ENCODE results near the gene AHSA1. TPM values are rescaled to one million over a fixed set of nuclear protein-coding genes. Genes with fewer than 3 reads are reported as not detected.

AHSA1 gene
- total RNA-seq, 1 experiment from 2014 or later = 190 TPM

- Histone ChIP-seq H3K4me1 (ENCODE audit: insufficient read depth, low read length) (no peaks in the 10 kb centered on the region; the same call in 1 of the 2 replicates), H2BK120ac (ENCODE audit: low read depth, low read length, poor library complexity, severe bottlenecking) (no peak overlapping the region), H3K79me1 (ENCODE audit: insufficient read depth, low read depth, low read length, poor library complexity, severe bottlenecking) (no peaks in the 10 kb centered on the region), H3K23ac (ENCODE audit: insufficient read length, low read depth, low read length) (no peak overlapping the region), H4K20me1 (ENCODE audit: control insufficient read depth, insufficient read depth, insufficient read length) (no peaks in the 10 kb centered on the region), H3K18ac (ENCODE audit: insufficient read length, low read depth, low read length) (no peak overlapping the region), H3K4me2 (ENCODE audit: insufficient read depth, insufficient read length, low read length) (no peak overlapping the region), H3K23me2 (ENCODE audit: insufficient read length, low read depth, low read length, poor library complexity, severe bottlenecking) (no peaks in the 10 kb centered on the region), H3K9ac (ENCODE audit: extremely low read depth, insufficient read length, low read length) (no peak overlapping the region), H4K8ac (replicated peaks; ENCODE audit: insufficient read length, low read depth, low read length) (no peak overlapping the region), H2BK15ac (ENCODE audit: low read depth, low read length) (no peak overlapping the region), H2BK20ac (ENCODE audit: low read depth, low read length, poor library complexity, severe bottlenecking) (no peak overlapping the region), H3K4ac (ENCODE audit: low read depth, low read length) (no peak overlapping the region), H2BK5ac (ENCODE audit: insufficient read length, low read length) (no peak overlapping the region), H3K27me3 (ENCODE audit: insufficient read depth, low read length) (no peaks in the 10 kb centered on the region), H3K14ac (ENCODE audit: insufficient read depth, low read length) (no peak overlapping the region), H3K9me3 (ENCODE audit: control insufficient read depth, low read depth, low read length) (no peaks in the 10 kb centered on the region), H3K79me2 (ENCODE audit: insufficient read depth, low read length) (no peaks in the 10 kb centered on the region), H2AK5ac (ENCODE audit: insufficient read length, low read length) (no peak overlapping the region), H3K56ac (ENCODE audit: insufficient read length, low read depth, low read length) (no peak overlapping the region), H2BK12ac (ENCODE audit: insufficient read length, low read depth, low read length) (no peak overlapping the region), H2AFZ (ENCODE audit: low read length) (no peak overlapping the region), H3T11ph (ENCODE audit: low read length) (no peak overlapping the region), H3K27ac (ENCODE audit: insufficient read length, low read depth, low read length) (no peak overlapping the region), H4K5ac (ENCODE audit: insufficient read length, low read depth, low read length) (no peak overlapping the region), H4K91ac (ENCODE audit: insufficient read length, low read depth, low read length) (no peak overlapping the region)
- H3K27me3 Mint-ChIP-seq (ENCODE audit: low read depth) = no peaks in the 10 kb centered on the region
- no CpG with 5 or more reads among the region's 2 CpGs for WGBS (ENCODE audit: extremely low coverage, insufficient read length, low lambda C conversion rate)
- DNase-seq = no peak
- peaks cover 9% of the 10 kb centered on the region in 2 experiments for H3K4me1 Mint-ChIP-seq
- no peak overlapping the region for H3K4me3 Mint-ChIP-seq
- peaks cover 15 to 54% (median 42%) of the 10 kb centered on the region in 3 experiments for H3K36me3 Mint-ChIP-seq (ENCODE audit: insufficient read depth in 1 of 3, low read depth in 3 of 3)
- H3K27ac Mint-ChIP-seq = no peak overlapping the region
- peaks cover 22 to 25% of the 10 kb centered on the region in 2 experiments for H3K9me3 Mint-ChIP-seq
- TF ChIP-seq CTCF (conservative IDR thresholded peaks at IDR 0.05) = no peak
Observed at GRCh38 chr14:77421201-77421600, 36.7 kb upstream of the AHSA1 start.
